Measurements from ENCODE around the gene COL5A1. TPM values are rescaled to one million over a fixed set of nuclear protein-coding genes. Genes with fewer than 3 reads are reported as not detected.

COL5A1 gene
- total RNA-seq, 2 experiments from 2014 or later = 0.09 to 0.16 TPM

DNA sequence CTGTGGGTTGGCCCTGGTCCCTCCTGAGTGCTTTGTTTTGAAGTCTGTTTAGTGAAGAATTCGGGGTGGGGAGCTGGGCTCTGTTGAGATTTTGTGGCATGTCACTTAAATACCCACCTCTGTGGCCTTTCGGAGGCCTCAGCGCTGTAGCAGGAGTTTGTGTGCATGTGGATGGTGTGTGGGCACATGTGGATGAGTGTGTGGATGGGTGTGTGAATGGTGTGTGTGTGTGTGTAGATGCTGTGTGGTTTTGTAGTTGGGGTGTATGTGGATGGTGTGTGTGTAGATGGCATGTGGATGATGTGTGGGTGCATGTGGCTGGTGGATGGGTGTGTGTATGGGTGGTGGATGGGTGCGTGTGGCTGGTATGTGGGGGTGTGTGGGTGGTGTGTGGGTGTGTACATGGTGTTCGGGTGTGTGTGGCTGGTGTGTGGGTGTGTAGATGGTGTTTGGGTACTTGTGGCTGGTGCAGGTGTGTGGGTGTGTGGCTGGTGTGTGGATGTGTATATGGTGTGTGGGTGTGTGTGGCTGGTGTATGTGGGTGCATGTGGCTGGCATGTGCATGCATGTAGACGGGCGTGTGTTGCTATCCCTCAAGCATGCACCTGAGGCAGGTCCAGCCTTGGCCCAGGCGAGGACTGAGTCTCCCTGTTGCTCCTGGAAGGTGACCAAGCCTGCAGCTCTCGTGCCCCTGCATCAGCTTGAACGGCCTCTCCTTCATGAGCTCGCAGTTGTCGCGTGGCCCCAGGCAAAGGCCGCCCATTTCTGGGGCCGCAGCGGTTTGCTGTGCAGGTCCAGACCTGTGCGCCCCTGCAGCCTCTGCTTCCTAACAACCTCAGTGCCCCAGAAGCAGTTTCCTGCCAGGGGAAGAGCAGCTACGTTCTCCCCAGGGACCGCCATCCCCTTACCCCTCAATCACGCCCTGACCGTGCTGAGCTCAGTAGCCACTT is 185.0 kb downstream of the COL5A1 start:
- Mint-ChIP-seq H3K4me3 (no peak overlapping the region), H3K4me1 (no peaks in the 10 kb centered on the region), H3K36me3 (no peaks in the 10 kb centered on the region), H3K27ac (no peak overlapping the region), H3K9me3 (ENCODE audit: low read depth) (no peaks in the 10 kb centered on the region), H3K27me3 (no peaks in the 10 kb centered on the region)
- CTCF ChIA-PET = no interaction called here
- ATAC-seq = no peak
- no peak for DNase-seq

DNA sequence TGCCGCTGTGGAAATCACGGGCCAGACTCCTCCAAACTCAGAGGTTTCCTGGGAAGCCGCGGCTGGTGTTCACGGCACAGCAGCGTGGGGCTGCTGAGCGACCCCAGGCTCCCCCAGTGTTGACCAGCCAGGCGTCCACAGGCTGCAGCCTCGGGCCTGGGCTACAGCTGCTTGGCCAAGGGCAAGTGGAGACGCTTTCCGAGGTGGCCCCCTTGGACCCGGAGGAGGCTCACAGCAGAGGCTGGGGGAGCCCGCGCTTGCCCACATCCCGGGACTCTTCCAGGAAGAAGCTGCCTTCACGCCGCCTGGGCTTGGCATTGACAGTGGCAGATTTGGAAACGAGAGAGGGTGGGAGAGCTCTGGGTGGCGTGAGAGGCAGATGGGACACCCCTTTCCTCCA is 186.0 kb downstream of the COL5A1 start:
- no peak overlapping the region for H3K27ac Mint-ChIP-seq
- CTCF ChIA-PET = no interaction called here
- no peaks in the 10 kb centered on the region for H3K9me3 Mint-ChIP-seq (ENCODE audit: low read depth)
- no peak overlapping the region for H3K4me3 Mint-ChIP-seq
- ATAC-seq (no peak), DNase-seq (no peak)
- no peaks in the 10 kb centered on the region for H3K36me3 Mint-ChIP-seq
- H3K4me1 Mint-ChIP-seq = no peaks in the 10 kb centered on the region
- no peaks in the 10 kb centered on the region for H3K27me3 Mint-ChIP-seq

DNA sequence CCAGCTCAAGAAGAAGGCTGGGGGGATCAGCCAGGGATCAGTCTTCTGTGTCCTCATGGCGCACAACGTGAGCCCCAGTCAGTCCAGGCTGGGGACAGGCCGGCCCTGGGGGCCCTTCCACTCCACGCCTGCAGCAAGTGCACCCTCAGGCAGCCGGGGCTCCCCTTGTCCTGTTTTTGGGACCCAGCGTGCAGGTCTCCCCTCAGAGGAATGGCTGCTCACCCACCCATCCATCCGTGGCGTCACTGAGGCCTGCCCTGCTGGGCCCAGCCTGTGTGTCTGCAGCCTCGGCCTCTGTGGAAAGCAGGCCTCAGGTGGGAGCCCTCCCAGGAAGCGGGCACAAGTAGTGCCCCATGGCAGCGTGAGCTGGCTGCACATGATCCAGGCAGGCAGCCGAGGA is 186.4 kb downstream of the COL5A1 start:
- ATAC-seq (no peak), DNase-seq (no peak)
- Mint-ChIP-seq H3K27ac (no peak overlapping the region), H3K4me1 (no peaks in the 10 kb centered on the region), H3K9me3 (ENCODE audit: low read depth) (no peaks in the 10 kb centered on the region), H3K36me3 (no peaks in the 10 kb centered on the region), H3K4me3 (no peak overlapping the region), H3K27me3 (no peaks in the 10 kb centered on the region)
- CTCF ChIA-PET = no interaction called here

DNA sequence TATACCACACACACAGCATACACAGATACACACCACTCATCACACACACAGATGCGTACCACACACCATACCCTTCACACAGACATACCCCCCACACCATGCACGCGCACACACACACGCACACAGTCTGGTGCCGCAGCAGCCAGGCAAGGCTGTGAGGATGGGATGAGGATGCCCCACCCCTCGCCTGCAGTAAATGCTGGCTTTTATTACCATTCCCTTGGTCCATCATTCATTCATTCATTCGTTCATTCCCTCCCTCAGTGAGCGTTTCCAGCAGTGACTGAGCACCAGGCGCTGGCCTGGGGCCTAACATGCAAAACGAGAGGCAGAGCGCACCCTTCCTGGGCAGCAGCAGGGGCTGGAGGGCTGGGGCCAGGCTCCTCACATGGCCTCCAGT is 187.3 kb downstream of the COL5A1 start:
- DNase-seq = no peak
- no peaks in the 10 kb centered on the region for H3K27me3 Mint-ChIP-seq

DNA sequence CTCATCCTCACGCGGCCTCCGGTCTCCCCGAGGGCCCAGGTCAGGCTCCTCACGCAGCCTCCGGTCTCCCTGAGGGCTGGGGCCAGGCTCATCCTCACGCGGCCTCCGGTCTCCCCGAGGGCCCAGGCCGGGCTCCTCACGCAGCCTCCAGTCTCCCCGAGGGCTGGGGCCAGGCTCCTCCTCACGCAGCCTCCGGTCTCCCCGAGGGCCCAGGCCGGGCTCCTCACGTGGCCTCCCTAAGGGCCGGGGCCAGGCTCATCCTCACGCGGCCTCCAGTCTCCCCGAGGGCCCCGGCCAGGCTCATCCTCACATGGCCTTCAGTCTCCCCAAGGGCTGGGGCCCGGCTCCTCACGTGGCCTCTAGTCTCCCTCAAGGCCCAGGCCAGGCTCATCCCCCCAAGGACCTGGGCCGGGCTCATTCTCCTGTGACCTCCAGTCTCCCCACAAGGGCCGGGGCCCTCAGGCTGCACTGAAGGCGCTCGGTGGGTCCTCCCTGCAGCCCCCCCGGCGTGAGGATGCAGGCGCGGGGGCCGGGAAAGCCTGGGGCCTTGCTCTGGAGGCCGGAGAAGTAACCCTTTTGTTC is 187.8 kb downstream of the COL5A1 start:
- DNase-seq = no peak
- Mint-ChIP-seq H3K36me3 (no peaks in the 10 kb centered on the region), H3K27me3 (no peaks in the 10 kb centered on the region), H3K4me3 (no peak overlapping the region), H3K9me3 (ENCODE audit: low read depth) (no peaks in the 10 kb centered on the region), H3K27ac (no peak overlapping the region), H3K4me1 (no peaks in the 10 kb centered on the region)
- no peak for ATAC-seq
- CTCF ChIA-PET = no interaction called here

More for the DNA sequence above, 187.3 kb downstream of the COL5A1 start:
- Mint-ChIP-seq H3K4me1 (no peaks in the 10 kb centered on the region), H3K27ac (no peak overlapping the region), H3K9me3 (ENCODE audit: low read depth) (no peaks in the 10 kb centered on the region), H3K4me3 (no peak overlapping the region), H3K36me3 (no peaks in the 10 kb centered on the region)
- CTCF ChIA-PET = no interaction called here
- ATAC-seq = no peak

DNA sequence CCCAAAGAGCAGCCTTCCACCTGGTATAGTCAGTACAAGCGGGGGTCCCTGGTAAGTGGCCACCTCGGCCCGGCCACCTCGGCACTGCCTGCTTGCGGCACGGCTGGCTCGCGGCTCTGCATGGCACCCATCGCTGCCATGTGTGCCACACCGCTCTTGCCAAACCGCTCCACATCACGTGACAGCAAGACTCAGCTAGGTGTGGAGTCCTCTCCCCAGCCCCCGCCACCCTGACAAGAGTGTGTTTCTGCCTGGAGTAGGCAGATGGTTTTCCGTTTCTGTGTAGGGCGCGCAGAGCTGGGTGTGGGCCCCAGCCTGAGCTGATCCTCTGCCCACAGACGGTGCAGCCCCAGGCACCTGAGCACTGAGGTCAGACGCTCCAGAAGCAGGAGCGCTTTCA is 188.5 kb downstream of the COL5A1 start:
- H3K27me3 Mint-ChIP-seq = no peaks in the 10 kb centered on the region
- ATAC-seq = no peak
- CTCF ChIA-PET = no interaction called here
- no peak overlapping the region for H3K4me3 Mint-ChIP-seq
- DNase-seq = no peak
- no peaks in the 10 kb centered on the region for H3K36me3 Mint-ChIP-seq
- H3K4me1 Mint-ChIP-seq = no peaks in the 10 kb centered on the region
- H3K27ac Mint-ChIP-seq = no peak overlapping the region
- no peaks in the 10 kb centered on the region for H3K9me3 Mint-ChIP-seq (ENCODE audit: low read depth)

DNA sequence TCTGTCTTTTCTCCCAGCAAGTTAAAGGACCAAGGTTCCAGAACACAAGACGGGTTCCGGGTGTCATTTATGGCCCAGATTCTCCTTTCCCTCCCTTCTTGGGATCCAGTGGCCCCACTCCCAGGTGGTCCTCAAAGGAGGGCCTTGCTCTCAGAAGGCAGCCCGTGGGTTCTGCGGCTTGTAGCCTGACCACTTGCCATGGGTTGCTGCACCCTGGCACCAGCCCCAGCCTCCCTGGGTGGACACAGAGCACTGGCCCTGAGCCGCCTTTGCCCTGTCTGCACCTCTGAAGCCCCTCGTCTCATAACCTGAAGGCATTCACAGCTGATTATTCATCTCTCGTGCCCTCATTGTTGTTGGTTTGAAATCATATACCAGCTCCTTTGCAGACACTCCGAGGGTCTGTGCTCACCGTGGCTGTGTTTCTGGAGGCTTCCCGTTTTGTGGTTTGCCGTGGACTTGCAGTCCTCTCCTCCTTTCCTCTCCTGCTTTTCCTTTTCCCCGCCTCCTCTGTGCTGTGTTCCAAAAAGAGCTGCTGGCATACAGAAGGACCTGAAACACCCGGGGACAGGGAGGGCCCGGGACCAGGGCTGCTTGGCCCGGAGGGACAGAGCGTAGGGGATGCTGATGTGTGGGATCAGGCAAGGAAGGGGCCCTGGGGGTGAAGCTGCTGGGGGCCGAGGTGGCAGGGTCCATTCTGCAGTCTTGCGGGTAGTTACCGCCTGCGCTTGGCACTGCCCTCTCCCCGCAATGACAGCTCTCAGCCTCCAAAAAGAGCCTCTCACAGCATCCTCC is 189.5 kb downstream of the COL5A1 start:
- ATAC-seq (no peak), DNase-seq (no peak)
- CTCF ChIA-PET = no interaction called here
- Mint-ChIP-seq H3K4me3 (no peak overlapping the region), H3K27ac (no peak overlapping the region), H3K27me3 (no peaks in the 10 kb centered on the region), H3K4me1 (no peaks in the 10 kb centered on the region), H3K36me3 (no peaks in the 10 kb centered on the region), H3K9me3 (ENCODE audit: low read depth) (no peaks in the 10 kb centered on the region)

DNA sequence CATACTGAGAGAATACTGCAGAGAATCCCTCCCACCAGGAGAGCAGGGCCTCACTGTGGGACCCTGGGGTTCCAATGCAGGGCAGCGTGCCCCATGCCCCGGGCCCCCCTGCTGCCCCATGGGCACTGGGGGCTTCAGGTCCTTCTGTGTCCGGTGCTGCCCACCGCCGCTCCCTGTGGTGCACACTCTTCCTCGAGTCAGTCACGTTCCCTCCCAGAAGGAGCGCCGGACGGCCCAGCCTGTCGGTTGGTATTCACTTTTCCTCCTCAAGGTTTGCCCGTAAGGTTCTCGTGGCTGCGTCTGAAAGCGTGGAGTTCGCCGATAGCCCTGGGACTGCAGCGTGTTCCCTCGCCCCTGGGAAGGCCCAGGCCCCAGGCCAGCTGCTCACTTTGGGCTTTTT is 190.9 kb downstream of the COL5A1 start:
- ATAC-seq (no peak), DNase-seq (no peak)
- no peaks in the 10 kb centered on the region for H3K9me3 Mint-ChIP-seq (ENCODE audit: low read depth)
- H3K4me1 Mint-ChIP-seq = no peaks in the 10 kb centered on the region
- H3K36me3 Mint-ChIP-seq = no peaks in the 10 kb centered on the region
- H3K27me3 Mint-ChIP-seq = no peaks in the 10 kb centered on the region
- H3K4me3 Mint-ChIP-seq = no peak overlapping the region
- H3K27ac Mint-ChIP-seq = no peak overlapping the region
- CTCF ChIA-PET = no interaction called here

DNA sequence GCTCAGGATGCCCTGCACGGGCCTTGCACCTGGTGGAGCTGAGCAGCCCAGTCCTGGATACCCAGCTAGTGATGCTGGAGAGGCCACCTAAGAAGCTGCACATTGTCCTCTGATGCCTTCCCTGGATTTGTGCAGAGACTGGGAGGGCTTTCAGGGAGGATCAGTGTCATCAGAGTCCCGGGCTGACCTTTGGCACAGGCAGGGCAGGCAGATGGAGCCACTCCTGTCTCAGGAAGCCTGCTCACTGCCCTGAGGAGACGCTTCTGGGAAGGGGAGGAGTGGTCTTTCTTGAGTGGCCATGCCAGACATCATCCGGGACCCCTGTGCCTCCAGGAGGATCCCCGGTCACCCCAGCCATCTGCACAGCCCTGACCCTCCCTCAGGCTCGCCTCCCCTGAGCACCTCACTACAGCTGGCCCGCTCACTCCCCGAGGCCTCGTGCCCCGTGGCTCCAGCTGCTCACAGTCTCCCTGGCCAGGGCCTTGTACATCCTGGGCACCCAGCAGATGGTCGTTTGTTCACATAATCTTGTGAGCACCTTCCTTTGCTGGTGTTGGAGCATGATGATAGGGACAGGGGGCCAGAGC is 191.8 kb downstream of the COL5A1 start:
- CTCF ChIA-PET = no interaction called here
- no peak overlapping the region for H3K4me3 Mint-ChIP-seq
- H3K4me1 Mint-ChIP-seq = no peaks in the 10 kb centered on the region
- H3K36me3 Mint-ChIP-seq = no peaks in the 10 kb centered on the region
- H3K27ac Mint-ChIP-seq = no peak overlapping the region
- no peaks in the 10 kb centered on the region for H3K9me3 Mint-ChIP-seq (ENCODE audit: low read depth)
- no peak for DNase-seq
- H3K27me3 Mint-ChIP-seq = no peaks in the 10 kb centered on the region
- ATAC-seq = no peak

DNA sequence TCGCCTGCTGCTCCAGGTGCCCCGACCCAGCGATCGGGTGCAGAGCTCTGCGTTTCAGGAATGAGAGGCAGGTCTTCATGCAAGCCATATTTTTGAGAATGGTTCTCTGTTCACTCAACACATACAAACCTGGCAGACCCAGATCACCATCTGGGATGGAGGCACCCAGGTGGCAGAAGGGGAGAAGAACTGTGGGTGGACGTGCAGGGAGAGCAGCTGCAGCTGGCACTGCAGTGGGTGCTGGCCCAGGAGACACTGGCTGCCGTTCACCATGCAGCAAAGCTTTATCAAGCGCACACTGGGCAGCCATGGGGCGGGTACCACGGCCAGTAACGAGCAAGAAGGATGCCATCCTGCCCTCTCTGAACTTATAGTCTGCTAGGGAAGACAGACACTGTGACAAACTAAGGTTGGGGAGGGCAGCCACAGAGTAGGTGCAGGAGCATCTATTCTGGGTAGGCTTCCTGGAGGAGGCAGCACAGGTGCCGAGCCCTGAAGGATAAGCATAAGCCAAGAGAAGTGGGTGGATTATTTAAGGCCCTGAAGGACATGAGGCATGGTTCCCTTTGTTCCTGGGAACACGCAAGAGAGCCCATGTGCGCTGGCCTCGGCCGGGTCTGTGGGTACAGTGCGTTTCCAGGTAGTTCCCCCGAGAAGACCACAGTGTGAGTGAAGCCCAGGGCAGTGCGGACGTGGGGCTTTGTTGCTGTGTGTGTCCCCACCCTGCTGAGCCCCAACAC is 192.8 kb downstream of the COL5A1 start:
- Mint-ChIP-seq H3K36me3 (no peaks in the 10 kb centered on the region), H3K9me3 (ENCODE audit: low read depth) (no peaks in the 10 kb centered on the region), H3K4me1 (no peaks in the 10 kb centered on the region), H3K4me3 (no peak overlapping the region), H3K27me3 (no peaks in the 10 kb centered on the region), H3K27ac (no peak overlapping the region)
- CTCF ChIA-PET = no interaction called here
- DNase-seq (no peak), ATAC-seq (no peak)

DNA sequence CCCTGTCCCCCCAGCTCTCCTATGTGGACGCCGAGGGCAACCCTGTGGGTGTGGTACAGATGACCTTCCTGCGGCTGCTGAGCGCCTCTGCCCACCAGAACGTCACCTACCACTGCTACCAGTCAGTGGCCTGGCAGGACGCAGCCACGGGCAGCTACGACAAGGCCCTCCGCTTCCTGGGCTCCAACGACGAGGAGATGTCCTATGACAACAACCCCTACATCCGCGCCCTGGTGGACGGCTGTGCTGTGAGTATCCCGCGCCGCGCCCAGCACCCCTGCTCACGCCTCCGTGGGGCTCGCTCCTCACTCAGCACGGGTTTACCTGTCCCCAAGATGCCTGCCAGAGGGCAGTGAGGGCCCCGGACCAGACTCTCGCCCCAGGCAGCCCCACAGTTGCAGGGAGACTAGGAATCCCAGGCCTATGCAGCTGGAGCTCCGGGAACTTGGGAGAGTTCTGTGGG is 193.4 kb downstream of the COL5A1 start:
- DNase-seq (no peak), ATAC-seq (no peak)
- H3K27me3 Mint-ChIP-seq = no peaks in the 10 kb centered on the region
- CTCF ChIA-PET = no interaction called here
- H3K27ac Mint-ChIP-seq = no peak overlapping the region
- H3K4me3 Mint-ChIP-seq = no peak overlapping the region
- H3K9me3 Mint-ChIP-seq (ENCODE audit: low read depth) = no peaks in the 10 kb centered on the region
- H3K36me3 Mint-ChIP-seq = no peaks in the 10 kb centered on the region
- no peaks in the 10 kb centered on the region for H3K4me1 Mint-ChIP-seq

DNA sequence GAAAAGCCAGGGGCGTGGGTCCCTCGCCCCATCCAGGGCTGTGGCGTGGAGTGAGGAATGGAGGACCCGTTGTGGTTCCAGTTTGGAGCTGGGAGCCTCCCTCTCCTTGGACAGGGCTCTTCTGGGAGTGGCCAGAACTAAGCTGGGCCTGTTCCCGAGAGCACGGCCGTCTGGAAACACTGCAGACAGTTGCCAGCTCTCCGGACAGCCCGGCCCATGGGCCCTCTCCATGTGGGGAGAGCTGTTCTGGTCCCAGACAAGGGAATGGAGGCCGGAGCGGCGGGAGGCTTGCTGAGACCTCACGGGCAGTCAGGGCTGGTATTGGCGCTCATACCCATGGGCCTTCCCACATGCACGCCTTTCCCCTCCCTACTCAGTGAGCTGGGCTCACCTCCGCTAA is 193.8 kb downstream of the COL5A1 start:
- Mint-ChIP-seq H3K27me3 (no peaks in the 10 kb centered on the region), H3K4me1 (no peaks in the 10 kb centered on the region), H3K27ac (no peak overlapping the region), H3K9me3 (ENCODE audit: low read depth) (no peaks in the 10 kb centered on the region), H3K4me3 (no peak overlapping the region), H3K36me3 (no peaks in the 10 kb centered on the region)
- no peak for ATAC-seq
- CTCF ChIA-PET = no interaction called here
- DNase-seq = no peak

DNA sequence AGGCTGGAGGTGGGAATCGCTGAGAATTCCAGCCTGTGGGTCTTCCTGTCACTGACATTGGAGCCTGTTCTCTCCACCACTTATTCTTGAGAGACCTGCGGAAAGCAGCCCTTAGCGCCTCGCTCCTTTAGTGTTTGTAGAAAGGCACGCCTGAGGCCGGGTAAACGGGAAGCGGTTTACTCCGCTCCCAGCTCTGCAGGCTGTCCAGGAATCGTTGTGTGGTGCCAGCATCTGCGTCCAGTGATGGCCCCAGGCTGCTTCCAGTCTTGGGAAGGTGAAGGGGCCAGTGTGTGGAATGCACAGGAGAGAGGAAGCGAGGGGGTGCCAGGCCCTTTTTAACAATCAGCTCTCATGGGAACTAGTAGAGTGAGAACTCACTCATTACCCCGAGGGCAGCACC is 194.4 kb downstream of the COL5A1 start:
- no peaks in the 10 kb centered on the region for H3K27me3 Mint-ChIP-seq
- H3K27ac Mint-ChIP-seq = no peak overlapping the region
- ATAC-seq = no peak
- no peaks in the 10 kb centered on the region for H3K9me3 Mint-ChIP-seq (ENCODE audit: low read depth)
- no peak for DNase-seq
- no peaks in the 10 kb centered on the region for H3K4me1 Mint-ChIP-seq
- no peak overlapping the region for H3K4me3 Mint-ChIP-seq
- CTCF ChIA-PET = no interaction called here
- H3K36me3 Mint-ChIP-seq = no peaks in the 10 kb centered on the region
